Fibroblast of skin of scalp (primary cell): ENCODE measurements around the gene CDHR5.
"Not testable (repeated sequence)": the region's sequence is repeated elsewhere in the genome, so short reads cannot be mapped to it uniquely, and the experiment has no call there.

Source experiments
- DNase-seq: peaks from one replicate; pipeline ENCODE4 v3.0.0-alpha.2; 2013

Gene CDHR5

GRCh38 chr11:584287-584686 is 40.5 kb downstream of the CDHR5 start:
- DNase-seq = no peak

GRCh38 chr11:581752-582151 is 43.0 kb downstream of the CDHR5 start:
- no peak for DNase-seq

- DNase-seq = no peak
These were observed 43.4 kb downstream of the CDHR5 start for GRCh38 chr11:581342-581741.

DNA sequence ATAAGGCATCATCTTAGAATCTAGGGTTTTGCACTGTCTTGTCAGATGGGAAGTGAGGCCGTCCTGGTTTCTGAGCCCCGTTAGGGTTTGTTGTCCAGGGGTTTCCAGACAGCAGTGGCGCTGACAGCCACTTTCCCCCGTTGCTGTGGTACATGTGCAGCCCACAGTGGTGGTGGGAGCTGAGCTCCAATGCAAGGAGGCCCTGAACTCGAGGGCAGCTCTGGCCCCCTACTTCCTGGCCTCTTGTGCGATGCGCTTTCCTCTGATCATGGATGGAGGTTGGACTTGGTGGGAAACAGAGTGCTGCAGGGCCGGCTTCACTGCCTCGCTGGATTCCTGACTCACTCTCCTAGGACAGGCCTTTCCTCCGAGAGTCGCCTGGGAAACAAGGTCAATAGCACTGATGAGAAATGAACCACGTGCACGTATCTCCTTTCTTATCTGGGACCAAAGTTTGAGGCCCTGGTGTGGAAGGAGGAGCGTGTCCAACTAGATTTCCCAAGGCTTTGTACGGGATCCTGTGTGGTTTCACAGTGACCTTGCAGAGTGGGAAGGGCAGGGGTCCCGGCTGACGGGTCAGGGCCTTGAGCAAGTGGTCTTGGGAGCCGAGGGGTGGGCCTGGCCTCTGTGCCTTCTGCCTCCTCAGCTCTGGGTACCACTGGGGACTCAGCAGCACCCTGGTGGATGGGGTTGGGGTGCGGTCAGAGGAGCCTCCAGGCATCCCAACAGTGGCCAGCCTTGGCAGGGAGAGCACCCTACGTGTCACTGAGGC is 44.7 kb downstream of the CDHR5 start:
- DNase-seq = no peak

DNA sequence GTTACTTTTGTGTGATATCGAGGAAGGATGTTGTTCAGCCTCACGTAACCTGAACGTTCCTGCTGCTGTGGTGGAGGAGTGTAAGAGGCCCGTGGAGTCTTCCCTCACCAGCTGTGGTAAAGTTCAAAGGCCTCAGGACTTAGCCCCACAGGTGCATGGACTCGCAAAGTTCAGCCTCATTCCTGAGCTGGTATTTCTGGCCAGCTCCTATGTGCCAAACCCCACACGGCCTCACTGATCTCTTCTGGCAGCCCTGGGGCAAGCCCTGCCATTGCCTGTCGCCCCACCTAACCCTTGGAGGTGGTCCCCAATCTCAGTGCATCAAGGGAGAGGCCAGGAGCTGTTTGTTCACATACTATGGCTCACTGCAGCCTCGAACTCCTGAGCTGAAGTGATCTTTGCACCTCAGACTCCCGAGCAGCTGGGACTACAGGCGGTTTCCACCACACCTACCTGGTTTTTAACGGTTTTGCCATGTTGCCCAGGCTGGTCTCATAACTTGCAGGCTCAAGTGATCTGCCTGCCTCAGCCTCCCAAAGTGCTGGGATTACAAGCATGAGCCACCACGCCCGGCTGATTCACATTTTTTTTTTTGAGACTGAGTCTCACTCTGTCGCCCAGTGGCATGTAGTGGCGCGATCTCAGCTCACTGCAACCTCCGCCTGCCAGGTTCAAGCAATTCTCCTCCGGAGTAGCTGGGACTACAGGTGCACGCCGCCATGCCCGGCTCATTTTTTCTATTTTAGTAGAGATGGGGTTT is 46.3 kb downstream of the CDHR5 start:
- no peak for DNase-seq

GRCh38 chr11:577611-577894 is 47.2 kb downstream of the CDHR5 start:
- DNase-seq = no peak

GRCh38 chr11:576811-577610 is 47.7 kb downstream of the CDHR5 start:
- no peak for DNase-seq

DNA sequence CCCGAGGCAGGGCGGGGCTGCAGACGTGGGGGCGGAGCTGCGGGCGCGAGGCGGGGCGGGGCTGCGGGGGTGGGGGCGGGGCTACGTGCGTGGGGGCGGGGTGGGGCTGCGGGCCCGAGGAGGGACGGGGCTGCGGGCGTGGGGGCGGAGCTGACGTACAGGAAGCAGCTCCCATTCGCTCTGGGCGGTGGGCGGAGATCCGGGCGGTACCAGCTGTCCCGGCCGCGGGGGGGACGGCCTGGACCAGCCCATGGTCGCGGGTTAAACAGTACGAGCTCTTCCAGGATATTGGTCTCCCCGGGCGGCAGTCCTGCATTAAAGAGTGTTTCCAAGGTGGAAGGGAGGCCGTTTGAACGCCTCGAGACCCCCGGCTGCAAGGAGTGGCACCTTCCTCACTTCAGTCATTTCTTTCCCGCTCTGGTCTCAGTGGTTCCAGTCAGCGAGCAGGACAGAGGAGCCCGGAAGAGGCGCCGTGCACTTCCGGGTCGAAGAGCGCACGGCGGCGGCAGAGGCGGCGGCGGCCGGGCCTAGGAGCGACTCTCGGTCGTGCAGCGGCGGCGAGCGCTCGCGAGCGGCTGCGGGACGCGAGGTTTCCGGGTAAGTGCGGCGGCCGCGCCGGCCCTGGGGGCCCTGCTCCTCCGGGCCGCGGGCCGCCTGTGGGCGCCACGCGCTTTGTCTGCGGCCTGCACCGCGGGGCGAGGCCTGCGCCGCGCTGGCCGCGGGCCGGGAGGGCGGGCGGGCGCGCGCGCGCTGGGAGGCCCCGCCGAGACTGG is 48.6 kb downstream of the CDHR5 start, which contains the start of gene PHRF1:
PHRF1 (plus strand) TSS at position 475 of the 773 bp plus-strand sequence. CDS start 5,043 bp downstream, outside the sequence.
- peak; percentile 95 for DNase-seq

DNA sequence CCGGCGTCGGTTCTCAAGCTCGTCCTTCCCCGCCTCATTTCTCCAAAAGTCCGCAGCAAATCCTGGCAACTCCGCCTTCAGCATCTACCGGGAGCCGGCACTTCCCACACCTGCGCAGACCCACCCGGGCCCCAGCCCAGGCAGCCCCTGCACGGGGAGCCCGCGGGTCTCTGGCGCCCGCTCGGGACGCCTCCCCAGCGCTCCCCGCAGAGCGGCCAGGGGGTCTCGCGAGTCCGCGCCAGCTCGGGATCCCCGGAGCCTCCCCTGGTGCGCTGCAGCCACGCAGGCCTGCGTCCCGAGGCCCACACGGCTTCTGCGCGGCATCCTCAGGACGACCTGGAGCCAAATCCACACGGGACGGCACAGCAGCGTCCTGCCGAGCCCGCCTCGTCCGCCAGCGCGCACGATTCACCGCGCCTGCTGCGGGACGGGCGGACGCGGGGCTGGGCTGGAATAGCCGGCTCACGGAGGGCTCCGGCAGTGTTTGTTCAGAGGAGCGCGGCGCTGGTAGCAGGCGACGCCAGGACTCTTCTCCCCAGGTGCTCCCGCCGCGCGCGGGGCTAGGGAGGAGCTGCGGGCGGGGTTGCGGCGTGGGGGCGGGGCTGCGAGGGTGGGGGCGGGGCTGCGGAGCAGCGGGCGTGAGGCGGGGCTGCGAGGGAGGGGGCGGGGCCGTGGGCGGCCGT is 49.3 kb downstream of the CDHR5 start:
- DNase-seq = no peak

- no peak for DNase-seq
These were observed 50.0 kb downstream of the CDHR5 start for GRCh38 chr11:574632-575312.

DNA sequence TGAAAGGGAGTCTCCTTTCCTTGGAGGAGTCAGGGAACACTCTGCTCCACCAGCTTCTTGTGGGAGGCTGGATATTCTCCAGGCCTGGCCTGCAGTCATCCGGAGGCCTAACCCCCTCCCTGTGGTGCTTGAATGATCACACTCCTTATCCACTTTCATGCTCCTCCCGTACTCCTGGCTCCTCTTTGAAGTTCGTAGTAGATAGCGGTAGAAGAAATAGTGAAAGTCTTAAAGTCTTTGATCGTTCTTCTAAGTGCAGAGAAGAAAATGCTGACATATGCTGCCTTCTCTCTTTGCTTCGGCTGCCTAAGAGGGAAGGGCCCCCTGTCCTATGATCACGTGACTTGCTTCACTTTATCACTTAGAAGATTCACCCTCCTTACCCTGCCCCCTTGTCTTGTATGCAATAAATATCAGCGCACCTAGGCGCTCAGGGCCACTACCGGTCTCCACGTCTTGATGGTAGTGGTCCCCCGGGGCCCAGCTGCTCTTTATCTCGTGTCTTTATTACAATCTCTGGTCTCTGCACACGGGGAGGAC is 50.7 kb downstream of the CDHR5 start:
- DNase-seq = not testable (repeated sequence)

GRCh38 chr11:573146-573759 is 51.5 kb downstream of the CDHR5 start:
- DNase-seq = no peak

- DNase-seq = no peak
These were observed 53.0 kb downstream of the CDHR5 start for GRCh38 chr11:571802-572185.

DNA sequence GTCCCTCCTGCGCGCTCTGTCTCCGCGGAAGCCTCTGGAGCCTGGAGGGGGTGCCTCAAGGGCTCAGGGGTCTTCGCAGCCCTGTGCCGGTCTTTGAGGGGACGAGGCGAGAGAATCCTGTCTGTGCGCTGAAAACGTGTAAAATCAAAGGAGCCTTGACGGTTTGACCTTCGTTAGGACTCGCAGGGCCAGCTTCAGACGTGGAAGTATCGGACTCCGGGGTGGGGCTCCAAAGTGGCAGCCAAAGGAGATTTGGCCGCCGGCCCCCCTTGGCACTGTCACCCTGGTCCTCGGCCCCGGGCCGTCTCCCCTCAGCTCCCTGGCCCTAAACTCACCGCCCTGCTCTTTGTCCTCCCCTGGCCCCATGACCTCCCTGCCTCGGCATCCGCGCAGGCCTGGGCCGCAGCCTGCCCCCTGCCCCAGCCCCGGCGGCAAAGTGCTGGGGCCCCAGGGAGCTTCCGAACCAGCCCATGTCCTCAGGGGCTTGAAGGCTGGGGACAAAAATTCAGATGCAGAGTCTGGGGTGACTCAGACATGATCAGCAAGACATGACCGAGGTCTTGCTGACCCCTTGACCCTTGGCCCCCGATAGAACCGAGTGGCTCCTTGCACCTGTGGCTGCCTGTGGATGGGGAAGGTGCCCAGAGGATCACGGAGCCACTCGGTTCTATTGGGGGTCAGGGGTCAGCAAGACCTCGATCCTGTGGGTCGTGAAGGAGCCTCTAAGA is 55.4 kb downstream of the CDHR5 start:
- DNase-seq = no peak

DNA sequence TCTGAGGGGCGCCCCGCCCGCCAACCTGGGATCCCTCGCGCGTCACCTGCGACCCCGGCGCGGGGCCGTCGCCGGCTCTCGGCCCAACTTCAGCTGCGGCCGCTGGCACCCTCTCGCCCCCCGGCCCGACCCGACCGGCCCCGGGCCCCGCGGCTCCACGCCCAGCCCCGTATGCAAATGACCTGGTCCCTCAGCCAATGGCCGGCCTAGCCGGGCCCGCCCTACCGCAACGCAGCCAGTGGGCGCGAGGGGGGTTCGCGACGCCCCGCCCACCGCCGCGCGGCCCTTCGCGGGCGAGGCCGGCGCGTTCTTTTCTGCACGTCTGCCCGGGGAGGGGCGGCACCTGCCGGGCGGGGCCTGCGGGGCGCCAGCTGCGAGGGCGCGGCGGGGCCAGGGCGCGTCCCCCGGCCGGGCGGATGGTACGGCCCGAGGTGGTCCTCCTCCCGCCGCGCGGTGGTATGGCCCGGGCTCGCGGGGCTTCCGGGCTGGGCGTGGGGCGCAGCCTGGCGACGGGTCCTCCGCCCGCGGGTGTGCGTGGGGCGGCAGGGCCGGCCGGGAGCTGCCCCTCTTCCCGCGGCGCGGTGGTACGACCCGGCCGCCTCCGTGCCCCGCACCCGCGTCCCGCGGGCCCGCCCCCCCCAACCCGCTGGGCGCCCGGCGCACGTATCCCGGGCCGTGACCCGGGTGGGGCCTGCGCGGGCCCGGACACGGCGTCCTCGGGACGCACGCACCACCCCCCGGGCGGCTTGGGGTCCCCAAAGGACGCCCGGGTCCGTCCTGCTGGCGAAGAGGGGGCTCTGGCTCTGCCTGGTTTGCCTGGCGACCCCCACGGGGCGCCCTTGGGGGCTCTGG is 56.2 kb downstream of the CDHR5 start:
- peak; percentile 97 for DNase-seq

DNA sequence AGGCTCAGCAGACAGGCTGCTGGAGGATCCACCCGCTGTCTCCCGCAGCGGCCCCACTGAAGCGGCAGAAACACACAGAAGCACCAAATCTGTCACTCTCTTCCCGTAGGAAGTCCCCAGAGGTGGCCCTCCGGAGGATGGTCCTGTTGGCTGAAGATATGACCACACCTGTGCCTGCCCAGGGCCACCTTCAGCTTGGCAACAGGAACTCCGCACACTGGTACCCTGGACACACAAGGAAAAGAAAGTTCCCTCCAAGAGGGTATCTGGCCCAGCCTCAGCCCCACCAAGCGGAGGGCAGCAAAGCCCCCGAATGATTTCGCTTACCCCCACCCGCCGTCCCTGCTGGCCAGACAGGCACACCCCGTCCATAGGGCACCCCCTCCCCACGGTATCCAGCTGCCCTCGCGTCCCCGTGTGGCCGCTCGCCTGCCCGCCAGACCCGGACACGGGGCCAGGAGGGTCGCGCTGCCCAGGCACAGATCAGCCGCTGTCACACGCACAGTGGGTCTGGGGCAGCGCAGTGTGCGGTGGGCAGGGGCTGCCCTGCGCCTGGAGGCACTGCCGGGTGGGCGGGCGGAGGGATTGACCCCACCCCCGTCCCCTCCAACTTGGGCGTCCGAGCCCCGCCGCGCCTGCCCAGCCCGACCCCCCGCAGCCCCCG is 57.0 kb downstream of the CDHR5 start:
- DNase-seq = no peak

DNA sequence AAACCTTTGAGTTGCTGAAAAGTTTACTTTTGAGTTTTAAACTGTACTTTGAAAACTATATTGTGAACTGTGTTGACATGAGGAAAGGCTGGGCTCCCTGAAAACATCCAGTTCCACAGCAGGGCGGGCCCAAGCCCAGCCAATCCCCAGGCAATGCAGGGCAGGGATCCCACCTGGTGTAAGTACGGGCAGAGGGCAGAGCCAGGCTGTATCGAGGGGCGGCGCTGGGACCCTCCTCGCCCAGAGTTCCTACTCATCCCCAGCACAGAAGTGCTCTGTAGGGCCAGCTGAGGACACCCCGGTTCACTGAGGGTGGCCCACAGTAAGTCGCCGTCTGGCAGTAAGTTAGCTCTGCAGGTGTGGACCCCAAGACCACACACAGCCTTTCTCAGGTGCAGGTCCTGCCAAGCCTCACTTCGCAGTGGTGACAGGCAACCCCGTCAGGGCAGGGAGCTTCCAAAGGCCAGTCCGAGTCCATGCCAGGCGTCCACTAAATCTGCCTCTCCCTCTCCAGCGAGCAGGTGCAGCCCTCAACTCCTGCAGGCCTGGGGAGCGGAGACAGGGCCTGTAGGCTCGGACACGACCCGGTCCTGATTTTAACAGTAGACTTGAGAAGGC is 57.6 kb downstream of the CDHR5 start:
- no peak for DNase-seq
